Measurements from ENCODE around the gene MAN1B1.

MAN1B1 gene

DNA sequence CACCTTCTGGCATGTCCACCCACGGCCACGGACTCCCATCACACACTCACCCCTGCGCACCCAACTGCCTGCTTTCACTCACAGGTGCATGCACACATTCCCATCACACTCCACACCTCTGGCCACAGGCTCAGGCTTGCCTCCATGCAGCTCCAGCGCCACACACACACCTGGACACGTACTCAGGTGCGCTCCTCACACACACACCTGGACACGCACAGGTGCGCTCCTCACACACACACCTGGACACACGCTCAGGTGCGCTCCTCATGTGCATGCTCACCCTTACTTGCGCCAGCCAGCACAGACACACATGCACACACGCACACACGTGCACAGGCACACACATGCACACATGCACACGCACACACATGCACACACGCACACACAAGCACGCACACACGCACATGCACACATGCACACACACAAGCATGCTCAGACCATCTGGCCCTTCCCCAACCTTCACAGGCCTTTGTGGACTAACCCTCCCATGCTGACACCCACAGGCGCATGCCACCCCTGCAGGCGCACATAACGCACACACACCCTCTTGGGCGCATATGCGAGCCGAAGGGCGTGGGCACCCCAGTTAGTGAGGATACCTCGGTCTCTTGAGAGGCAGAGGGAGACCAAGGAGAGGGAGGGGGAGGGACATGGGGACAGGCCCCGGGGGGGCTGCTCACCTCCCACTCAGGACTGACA is 60.5 kb downstream of the MAN1B1 start:
- no peak overlapping the region for H3K4me3 ChIP-seq (replicated peaks; ENCODE audit: insufficient read depth, low read length)
- H3K27ac ChIP-seq (replicated peaks) = no peak overlapping the region
- no peaks in the 10 kb centered on the region for H3K27me3 ChIP-seq (ENCODE audit: insufficient read depth, poor library complexity, severe bottlenecking)
- TF ChIP-seq SPI1 (IDR thresholded peaks at IDR 0.05; ENCODE audit: borderline replicate concordance, low read depth) (no peak), GABPA (IDR thresholded peaks at IDR 0.05; ENCODE audit: low read depth) (no peak), POLR2AphosphoS5 (IDR thresholded peaks at IDR 0.05; ENCODE audit: low read depth) (no peak)
- TF ChIP-seq, protein P1, sequence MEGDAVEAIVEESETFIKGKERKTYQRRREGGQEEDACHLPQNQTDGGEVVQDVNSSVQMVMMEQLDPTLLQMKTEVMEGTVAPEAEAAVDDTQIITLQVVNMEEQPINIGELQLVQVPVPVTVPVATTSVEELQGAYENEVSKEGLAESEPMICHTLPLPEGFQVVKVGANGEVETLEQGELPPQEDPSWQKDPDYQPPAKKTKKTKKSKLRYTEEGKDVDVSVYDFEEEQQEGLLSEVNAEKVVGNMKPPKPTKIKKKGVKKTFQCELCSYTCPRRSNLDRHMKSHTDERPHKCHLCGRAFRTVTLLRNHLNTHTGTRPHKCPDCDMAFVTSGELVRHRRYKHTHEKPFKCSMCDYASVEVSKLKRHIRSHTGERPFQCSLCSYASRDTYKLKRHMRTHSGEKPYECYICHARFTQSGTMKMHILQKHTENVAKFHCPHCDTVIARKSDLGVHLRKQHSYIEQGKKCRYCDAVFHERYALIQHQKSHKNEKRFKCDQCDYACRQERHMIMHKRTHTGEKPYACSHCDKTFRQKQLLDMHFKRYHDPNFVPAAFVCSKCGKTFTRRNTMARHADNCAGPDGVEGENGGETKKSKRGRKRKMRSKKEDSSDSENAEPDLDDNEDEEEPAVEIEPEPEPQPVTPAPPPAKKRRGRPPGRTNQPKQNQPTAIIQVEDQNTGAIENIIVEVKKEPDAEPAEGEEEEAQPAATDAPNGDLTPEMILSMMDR (IDR thresholded peaks at IDR 0.05; ENCODE audit: insufficient read depth, low read length) = no peak
- TF ChIP-seq, protein P2, sequence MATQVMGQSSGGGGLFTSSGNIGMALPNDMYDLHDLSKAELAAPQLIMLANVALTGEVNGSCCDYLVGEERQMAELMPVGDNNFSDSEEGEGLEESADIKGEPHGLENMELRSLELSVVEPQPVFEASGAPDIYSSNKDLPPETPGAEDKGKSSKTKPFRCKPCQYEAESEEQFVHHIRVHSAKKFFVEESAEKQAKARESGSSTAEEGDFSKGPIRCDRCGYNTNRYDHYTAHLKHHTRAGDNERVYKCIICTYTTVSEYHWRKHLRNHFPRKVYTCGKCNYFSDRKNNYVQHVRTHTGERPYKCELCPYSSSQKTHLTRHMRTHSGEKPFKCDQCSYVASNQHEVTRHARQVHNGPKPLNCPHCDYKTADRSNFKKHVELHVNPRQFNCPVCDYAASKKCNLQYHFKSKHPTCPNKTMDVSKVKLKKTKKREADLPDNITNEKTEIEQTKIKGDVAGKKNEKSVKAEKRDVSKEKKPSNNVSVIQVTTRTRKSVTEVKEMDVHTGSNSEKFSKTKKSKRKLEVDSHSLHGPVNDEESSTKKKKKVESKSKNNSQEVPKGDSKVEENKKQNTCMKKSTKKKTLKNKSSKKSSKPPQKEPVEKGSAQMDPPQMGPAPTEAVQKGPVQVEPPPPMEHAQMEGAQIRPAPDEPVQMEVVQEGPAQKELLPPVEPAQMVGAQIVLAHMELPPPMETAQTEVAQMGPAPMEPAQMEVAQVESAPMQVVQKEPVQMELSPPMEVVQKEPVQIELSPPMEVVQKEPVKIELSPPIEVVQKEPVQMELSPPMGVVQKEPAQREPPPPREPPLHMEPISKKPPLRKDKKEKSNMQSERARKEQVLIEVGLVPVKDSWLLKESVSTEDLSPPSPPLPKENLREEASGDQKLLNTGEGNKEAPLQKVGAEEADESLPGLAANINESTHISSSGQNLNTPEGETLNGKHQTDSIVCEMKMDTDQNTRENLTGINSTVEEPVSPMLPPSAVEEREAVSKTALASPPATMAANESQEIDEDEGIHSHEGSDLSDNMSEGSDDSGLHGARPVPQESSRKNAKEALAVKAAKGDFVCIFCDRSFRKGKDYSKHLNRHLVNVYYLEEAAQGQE (IDR thresholded peaks at IDR 0.05; ENCODE audit: insufficient replicate concordance, low read depth) = no peak
- no peak for DNase-seq (ENCODE audit: low read depth in 1 of 2, low spot score in 1 of 2)

DNA sequence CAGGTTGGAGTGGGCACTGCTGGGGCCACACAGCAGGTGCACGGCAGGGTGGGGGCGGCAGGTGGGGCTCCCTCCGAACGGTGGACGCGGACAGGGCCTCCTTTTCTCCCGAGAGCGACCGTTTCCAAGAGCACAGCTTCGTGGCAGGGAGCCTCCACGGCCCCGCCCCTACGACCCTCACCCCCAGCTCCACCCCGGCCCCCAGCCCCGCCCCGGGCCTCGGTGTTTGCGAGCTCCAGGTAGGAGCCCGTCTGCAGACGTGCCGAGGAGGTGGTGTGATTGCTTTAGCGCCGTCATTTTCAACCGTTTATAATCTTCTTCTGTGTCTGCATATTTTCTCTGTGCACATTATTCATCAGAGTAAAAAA is 61.0 kb downstream of the MAN1B1 start:
- TF ChIP-seq SPI1 (IDR thresholded peaks at IDR 0.05; ENCODE audit: borderline replicate concordance, low read depth) = no peak
- TF ChIP-seq POLR2AphosphoS5 (IDR thresholded peaks at IDR 0.05; ENCODE audit: low read depth) = no peak
- TF ChIP-seq, protein P1 (IDR thresholded peaks at IDR 0.05; ENCODE audit: insufficient read depth, low read length) = no peak
- TF ChIP-seq GABPA (IDR thresholded peaks at IDR 0.05; ENCODE audit: low read depth) = no peak
- TF ChIP-seq, protein P2 (IDR thresholded peaks at IDR 0.05; ENCODE audit: insufficient replicate concordance, low read depth) = no peak
- Histone ChIP-seq H3K27me3 (ENCODE audit: insufficient read depth, poor library complexity, severe bottlenecking) (no peaks in the 10 kb centered on the region), H3K27ac (replicated peaks) (no peak overlapping the region), H3K4me3 (replicated peaks; ENCODE audit: insufficient read depth, low read length) (no peak overlapping the region)
- DNase-seq (ENCODE audit: low read depth in 1 of 2, low spot score in 1 of 2) = no peak

DNA sequence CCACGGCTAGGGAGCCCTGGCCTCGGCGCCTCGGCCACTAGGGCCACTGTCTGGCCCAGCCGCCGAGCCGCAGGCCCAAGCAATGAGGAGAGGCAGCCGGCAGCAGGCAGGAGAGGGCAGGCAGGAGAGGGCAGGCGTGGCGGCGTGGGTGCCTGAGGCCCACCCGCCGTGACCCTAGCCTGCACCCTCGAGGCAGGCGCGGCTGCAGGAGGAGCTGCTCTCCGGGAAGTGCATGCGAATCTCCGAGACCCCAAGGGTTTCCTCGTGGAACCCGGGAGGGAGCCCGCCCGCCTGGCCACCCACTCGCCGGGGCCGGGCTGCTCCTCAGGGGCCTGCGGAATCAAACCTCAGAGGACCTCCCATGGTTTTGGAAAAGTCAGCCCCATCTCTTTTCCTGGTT is 61.5 kb downstream of the MAN1B1 start:
- Histone ChIP-seq H3K27ac (replicated peaks) (no peak overlapping the region), H3K27me3 (ENCODE audit: insufficient read depth, poor library complexity, severe bottlenecking) (no peaks in the 10 kb centered on the region), H3K4me3 (replicated peaks; ENCODE audit: insufficient read depth, low read length) (no peak overlapping the region)
- no peak for DNase-seq (ENCODE audit: low read depth in 1 of 2, low spot score in 1 of 2)
- no peak for TF ChIP-seq SPI1 (IDR thresholded peaks at IDR 0.05; ENCODE audit: borderline replicate concordance, low read depth)
- TF ChIP-seq GABPA (IDR thresholded peaks at IDR 0.05; ENCODE audit: low read depth) = no peak
- TF ChIP-seq, protein P1 (IDR thresholded peaks at IDR 0.05; ENCODE audit: insufficient read depth, low read length) = no peak
- no peak for TF ChIP-seq POLR2AphosphoS5 (IDR thresholded peaks at IDR 0.05; ENCODE audit: low read depth)
- TF ChIP-seq, protein P2 (IDR thresholded peaks at IDR 0.05; ENCODE audit: insufficient replicate concordance, low read depth) = no peak
